GM20431 (cell line): ENCODE data around the gene YY1AP1.
"Not testable (repeated sequence)": the region's sequence is repeated elsewhere in the genome, so short reads cannot be mapped to it uniquely, and the experiment has no call there.

Experiments
- in situ Hi-C: fragments of 300-500 bp; cut with MseI, MboI; formaldehyde crosslinking; loops from one replicate; pipeline ENCODE4 v1.15.0; 2020; ENCODE audit warnings: low sequenced_read_pairs; ENCODE audit not compliant: unreplicated experiment

The YY1AP1 gene

GRCh38 chr1:155696524-155696923 lies 8.0 kb upstream of the YY1AP1 start:
- in situ Hi-C loops = no loop called here

- in situ Hi-C loops = no loop called here
Observed at GRCh38 chr1:155695608-155696007, 7.0 kb upstream of the YY1AP1 start.

GRCh38 chr1:155695072-155695471 lies 6.5 kb upstream of the YY1AP1 start:
- in situ Hi-C loops = no loop called here

- in situ Hi-C loops = no loop called here
Observed at GRCh38 chr1:155694167-155694566, 5.6 kb upstream of the YY1AP1 start.

- in situ Hi-C loops = no loop called here
Observed at GRCh38 chr1:155691992-155692528, 3.5 kb upstream of the YY1AP1 start.

- in situ Hi-C loops = not testable (repeated sequence)
Observed at GRCh38 chr1:155689081-155689607, 570 bp upstream of the YY1AP1 start, which contains the start of gene DAP3. Gene DAP3 (plus strand): TSS chr1:155689091. CDS start chr1:155709780, 20,689 bp downstream.

GRCh38 chr1:155687705-155688323 lies 760 bp downstream of the YY1AP1 start:
- in situ Hi-C loops = not testable (repeated sequence)

- in situ Hi-C loops = no loop called here
Observed at GRCh38 chr1:155681776-155682175, 6.8 kb downstream of the YY1AP1 start.

GRCh38 chr1:155680531-155680930 lies 8.0 kb downstream of the YY1AP1 start:
- in situ Hi-C loops = no loop called here

GRCh38 chr1:155678992-155679391 lies 9.6 kb downstream of the YY1AP1 start:
- in situ Hi-C loops = not testable (repeated sequence)

GRCh38 chr1:155678027-155678426 lies 10.5 kb downstream of the YY1AP1 start:
- in situ Hi-C loops = no loop called here

- in situ Hi-C loops = no loop called here
Observed at GRCh38 chr1:155673003-155673402, 15.6 kb downstream of the YY1AP1 start.

- in situ Hi-C loops = no loop called here
Observed at GRCh38 chr1:155671750-155672149, 16.8 kb downstream of the YY1AP1 start.

- in situ Hi-C loops = no loop called here
Observed at GRCh38 chr1:155669233-155670162, 19.1 kb downstream of the YY1AP1 start.

GRCh38 chr1:155661239-155661638 lies 27.3 kb downstream of the YY1AP1 start:
- in situ Hi-C loops = not testable (repeated sequence)

GRCh38 chr1:155657463-155657862 lies 31.1 kb downstream of the YY1AP1 start:
- in situ Hi-C loops = no loop called here

GRCh38 chr1:155652951-155653350 lies 35.6 kb downstream of the YY1AP1 start:
- in situ Hi-C loops = no loop called here

GRCh38 chr1:155651861-155652661 lies 36.5 kb downstream of the YY1AP1 start:
- in situ Hi-C loops = no loop called here

GRCh38 chr1:155650231-155650757 lies 38.3 kb downstream of the YY1AP1 start:
- in situ Hi-C loops = no loop called here

GRCh38 chr1:155649676-155650075 lies 38.9 kb downstream of the YY1AP1 start:
- in situ Hi-C loops = no loop called here
